Measurements from ENCODE around the gene EFCC1. TPM values are rescaled to one million over a fixed set of nuclear protein-coding genes. Genes with fewer than 3 reads are reported as not detected.

Gene EFCC1
- total and polyA plus RNA-seq, 2 of the 13 experiments (the other 11 are each of a cell fraction or from before 2014, with no cell fraction given) = not detected

- Histone ChIP-seq H3K9ac (ENCODE audit: insufficient read depth, low read depth, low read length) (peak overlapping the region; percentile 29; the same call in 1 of the 2 replicates), H2AFZ (ENCODE audit: low read length) (no peak overlapping the region), H3K36me3 (replicated peaks in 1 of 2; ENCODE audit: control insufficient read depth in 1 of 2, insufficient read depth in 2 of 2, low read length in 2 of 2) (peaks cover 0 to 10% of the 10 kb centered on the region in 2 experiments; a peak in 2 of 5 replicates), H4K20me1 (ENCODE audit: insufficient read depth, low read length) (no peaks in the 10 kb centered on the region), H3K79me2 (ENCODE audit: insufficient read depth, low read length) (no peaks in the 10 kb centered on the region), H3K4me3 (replicated peaks in 1 of 3; ENCODE audit: insufficient read depth in 1 of 3, low read depth in 2 of 3, low read length in 3 of 3) (peak overlapping the region in 1 of 3 experiments; percentile 30; a peak in 1 of 6 replicates), H3K9me3 (ENCODE audit: low read length) (no peaks in the 10 kb centered on the region), H3K4me2 (ENCODE audit: low read depth, low read length) (peak overlapping the region; percentile 54), H3K27ac (ENCODE audit: extremely low read length, insufficient read depth, low read length) (no peak overlapping the region), H3K27me3 (ENCODE audit: control insufficient read depth in 1 of 2, insufficient read depth in 2 of 2, low read length in 2 of 2) (no peaks in the 10 kb centered on the region), H3K4me1 (ENCODE audit: insufficient read depth, low read length) (peaks cover 24% of the 10 kb centered on the region)
- POLR2A ChIA-PET = no interaction called here
- intact Hi-C loops (cut with micrococcal nuclease; ENCODE audit: unreplicated experiment) = no loop called here
- CTCF ChIA-PET (ENCODE audit: low intra/inter-chr PET ratio, low total read pairs) = interaction anchor here (1.3 kb wide), 1 partner anchor 117 kb away, joined by 4 read pairs; no protein-coding TSS in a partner anchor
- ATAC-seq (peak; percentile 5; the same call in 2 of the 3 replicates), DNase-seq (ENCODE audit: low spot score) (peak; percentile 51), FAIRE-seq (no peak)
- WGBS (ENCODE audit: low lambda C conversion rate) = 0% methylated on average over 4 of the region's 8 CpGs
- in situ Hi-C loops (cut with HindIII; ENCODE audit: extremely low pct_ligation_motif_present, low pct_unique_long_range_greater_than_20kb) = loop anchor here (10.0 kb wide), 1 partner anchor 112 kb away; no protein-coding TSS in a partner anchor
- TSS peak; percentile 57 for BruUV-seq (replicated peaks)
- TF ChIP-seq MTA3 (CRISPR knock-in tag; IDR thresholded peaks at IDR 0.05) (no peak), CREBL2 (CRISPR knock-in tag; IDR thresholded peaks at IDR 0.05; ENCODE audit: borderline replicate concordance) (no peak), ATF2 (CRISPR knock-in tag; IDR thresholded peaks at IDR 0.05) (peak; percentile 23; the same call in 1 of the 2 replicates), SKI (IDR thresholded peaks at IDR 0.05; ENCODE audit: partially characterized antibody) (no peak), ZNF777 (CRISPR knock-in tag; IDR thresholded peaks at IDR 0.05) (no peak), ZHX2 (IDR thresholded peaks at IDR 0.05; ENCODE audit: low read depth) (no peak), ZHX2 (CRISPR knock-in tag; IDR thresholded peaks at IDR 0.05; ENCODE audit: borderline replicate concordance) (no peak), MYC (CRISPR knock-in tag; IDR thresholded peaks at IDR 0.05; ENCODE audit: borderline replicate concordance) (0 out of 2 replicates have a peak, but pooled peaks have one; percentile 21), ZNF773 (CRISPR knock-in tag; IDR thresholded peaks at IDR 0.05; ENCODE audit: borderline replicate concordance) (no peak), KDM2A (CRISPR knock-in tag; IDR thresholded peaks at IDR 0.05; ENCODE audit: borderline replicate concordance, low read depth) (peak; percentile 53), ZNF691 (CRISPR knock-in tag; IDR thresholded peaks at IDR 0.05; ENCODE audit: borderline replicate concordance, low read depth) (0 out of 2 replicates have a peak, but pooled peaks have one; percentile 24), HNRNPL (IDR thresholded peaks at IDR 0.05; ENCODE audit: low read depth, low read length) (peak; percentile 79), AHR (CRISPR knock-in tag; IDR thresholded peaks at IDR 0.05) (0 out of 2 replicates have a peak, but pooled peaks have one; percentile 42), MLX (CRISPR knock-in tag; IDR thresholded peaks at IDR 0.05) (peak; percentile 40; the same call in 1 of the 2 replicates), SRSF9 (IDR thresholded peaks at IDR 0.05; ENCODE audit: borderline replicate concordance, insufficient read depth, low read depth, low read length, poor library complexity, severe bottlenecking) (no peak)
Observed at GRCh38 chr3:129087138-129087702, 86.1 kb downstream of the EFCC1 start.

All from HepG2 (cell line).